H9 (cell line): ENCODE results near the gene RAD23B. TPM values are rescaled to one million over a fixed set of nuclear protein-coding genes. Genes with fewer than 3 reads are reported as not detected.
A peak's percentile ranks its signal among the peaks of the same experiment; 100 is the strongest.

Experiments used
- DNase-seq: peaks from one replicate; pipeline ENCODE4 v3.0.0-alpha.2; 2017
- H2AFZ ChIP-seq: one replicate; pipeline ENCODE4 v1.6.1; 2013; ENCODE audit warnings: mild to moderate bottlenecking, low read length, control low read depth, moderate library complexity
- H2AK5ac ChIP-seq: 2 replicates; pipeline ENCODE4 v1.6.1; 2013; ENCODE audit warnings: low read length, control low read depth, mixed read lengths; ENCODE audit not compliant: insufficient read length
- H2BK120ac ChIP-seq: one replicate; pipeline ENCODE4 v1.6.1; 2013; ENCODE audit warnings: low read depth, mild to moderate bottlenecking, low read length, control low read depth, inconsistent platforms; ENCODE audit not compliant: poor library complexity, severe bottlenecking
- H2BK12ac ChIP-seq: 2 replicates; pipeline ENCODE4 v1.6.1; 2013; ENCODE audit warnings: low read length, control low read depth, mixed read lengths, low read depth; ENCODE audit not compliant: insufficient read length
- H2BK15ac ChIP-seq: 2 replicates; pipeline ENCODE4 v1.6.1; 2013; ENCODE audit warnings: low read depth, low read length, control low read depth
- H2BK20ac ChIP-seq: one replicate; pipeline ENCODE4 v1.6.1; 2013; ENCODE audit warnings: low read depth, mild to moderate bottlenecking, low read length, control low read depth, inconsistent platforms; ENCODE audit not compliant: poor library complexity, severe bottlenecking
- H2BK5ac ChIP-seq: 2 replicates; pipeline ENCODE4 v1.6.1; 2013; ENCODE audit warnings: low read length, control low read depth, mixed read lengths; ENCODE audit not compliant: insufficient read length
- H3K14ac ChIP-seq: 2 replicates; pipeline ENCODE4 v1.6.1; 2013; ENCODE audit warnings: low read length, control low read depth; ENCODE audit not compliant: insufficient read depth
- H3K18ac ChIP-seq: 2 replicates; pipeline ENCODE4 v1.6.1; 2013; ENCODE audit warnings: low read depth, mild to moderate bottlenecking, mixed read lengths, low read length, control low read depth; ENCODE audit not compliant: insufficient read length
- H3K23ac ChIP-seq: 2 replicates; pipeline ENCODE4 v1.6.1; 2013; ENCODE audit warnings: low read length, control low read depth, mixed read lengths, low read depth; ENCODE audit not compliant: insufficient read length
- H3K23me2 ChIP-seq: 2 replicates; pipeline ENCODE4 v1.6.1; 2013; ENCODE audit warnings: low read depth, mild to moderate bottlenecking, mixed read lengths, low read length, control low read depth; ENCODE audit not compliant: insufficient read length, poor library complexity, severe bottlenecking
- H3K27ac ChIP-seq: 2 replicates; pipeline ENCODE4 v1.5.1; 2013; ENCODE audit warnings: low read length, control low read depth, mixed read lengths, low read depth; ENCODE audit not compliant: insufficient read length
- H3K27me3 ChIP-seq: 2 replicates; pipeline ENCODE4 v1.6.1; 2013; ENCODE audit warnings: low read length, control low read depth, inconsistent platforms; ENCODE audit not compliant: insufficient read depth
- H3K4ac ChIP-seq: 2 replicates; pipeline ENCODE4 v1.6.1; 2013; ENCODE audit warnings: low read depth, mild to moderate bottlenecking, control low read depth, inconsistent platforms, low read length, moderate library complexity
- H3K4me1 ChIP-seq: 2 replicates; pipeline ENCODE4 v1.6.1; 2013; ENCODE audit warnings: low read length, control low read depth, inconsistent platforms; ENCODE audit not compliant: insufficient read depth
- H3K4me2 ChIP-seq: 2 replicates; pipeline ENCODE4 v1.6.1; 2013; ENCODE audit warnings: low read length, control low read depth, mixed read lengths; ENCODE audit not compliant: insufficient read length, insufficient read depth
- H3K56ac ChIP-seq: 2 replicates; pipeline ENCODE4 v1.6.1; 2013; ENCODE audit warnings: low read depth, mild to moderate bottlenecking, mixed read lengths, low read length, control low read depth; ENCODE audit not compliant: insufficient read length
- H3K79me1 ChIP-seq: 2 replicates; pipeline ENCODE4 v1.6.1; 2013; ENCODE audit warnings: low read depth, mild to moderate bottlenecking, moderate library complexity, low read length, control low read depth, inconsistent platforms; ENCODE audit not compliant: insufficient read depth, poor library complexity, severe bottlenecking
- H3K79me2 ChIP-seq: 2 replicates; pipeline ENCODE4 v1.6.1; 2013; ENCODE audit warnings: low read length, control low read depth, inconsistent platforms; ENCODE audit not compliant: insufficient read depth
- H3K9ac ChIP-seq: 2 replicates; pipeline ENCODE4 v1.6.1; 2013; ENCODE audit warnings: low read length, control low read depth, mixed read lengths; ENCODE audit not compliant: insufficient read length; ENCODE audit errors: extremely low read depth
- H3K9me3 ChIP-seq: one replicate; pipeline ENCODE4 v1.6.1; 2013; ENCODE audit warnings: low read depth, low read length, inconsistent platforms; ENCODE audit not compliant: control insufficient read depth
- H3T11ph ChIP-seq: one replicate; pipeline ENCODE4 v1.6.1; 2013; ENCODE audit warnings: mild to moderate bottlenecking, low read length, control low read depth, inconsistent platforms
- H4K20me1 ChIP-seq: one replicate; pipeline ENCODE4 v1.6.1; 2013; ENCODE audit not compliant: control insufficient read depth, insufficient read length, insufficient read depth
- H4K5ac ChIP-seq: 2 replicates; pipeline ENCODE4 v1.6.1; 2013; ENCODE audit warnings: low read depth, mild to moderate bottlenecking, mixed read lengths, low read length, control low read depth; ENCODE audit not compliant: insufficient read length
- H4K8ac ChIP-seq: replicated peaks from 2 replicates; pipeline ENCODE4 v1.6.1; 2013; ENCODE audit warnings: low read length, control low read depth, mixed read lengths, low read depth; ENCODE audit not compliant: insufficient read length
- H4K91ac ChIP-seq: 2 replicates; pipeline ENCODE4 v1.6.1; 2013; ENCODE audit warnings: low read depth, mild to moderate bottlenecking, moderate library complexity, mixed read lengths, low read length, control low read depth; ENCODE audit not compliant: insufficient read length
- H3K27ac Mint-ChIP-seq, 3 experiments: 2 replicates in 2 of 3; 3 replicates in 1 of 3; pipeline ENCODE4 v1.8.0; 2020 to 2021; ENCODE audit warnings: mixed read lengths in 3 of 3, mild to moderate bottlenecking in 1 of 3, moderate library complexity in 1 of 3
- H3K27me3 Mint-ChIP-seq: 2 replicates; pipeline ENCODE4 v1.8.0; 2021; ENCODE audit warnings: low read depth, mild to moderate bottlenecking, moderate library complexity, mixed read lengths
- H3K36me3 Mint-ChIP-seq, 3 experiments: 2 replicates in 2 of 3; 3 replicates in 1 of 3; pipeline ENCODE4 v1.8.0; 2020 to 2021; ENCODE audit warnings: low read depth in 3 of 3, mixed read lengths in 3 of 3; ENCODE audit not compliant: insufficient read depth in 1 of 3
- H3K4me1 Mint-ChIP-seq, 2 experiments: 2 replicates each; pipeline ENCODE4 v1.8.0; 2020; ENCODE audit warnings: mixed read lengths in 2 of 2
- H3K4me3 Mint-ChIP-seq, 2 experiments: 2 replicates in 1 of 2; 3 replicates in 1 of 2; pipeline ENCODE4 v1.8.0; 2020 to 2021; ENCODE audit warnings: mild to moderate bottlenecking in 2 of 2, mixed read lengths in 2 of 2, moderate library complexity in 1 of 2
- H3K9me3 Mint-ChIP-seq, 2 experiments: 2 replicates in 1 of 2; 3 replicates in 1 of 2; pipeline ENCODE4 v1.8.0; 2020; ENCODE audit warnings: mild to moderate bottlenecking in 2 of 2, mixed read lengths in 2 of 2, moderate library complexity in 1 of 2
- CTCF ChIP-seq: fragments of 200-600 bp; sonication (generic); conservative IDR thresholded peaks from 3 replicates; pipeline ENCODE4 v1.8.0; 2021; ENCODE audit warnings: antibody characterized with exemption, mild to moderate bottlenecking
- WGBS: extraction: QIAGEN DNeasy Blood & Tissue Kit; methylation state at CpG from one replicate; pipeline ENCODE4 v1.1.7; 2013; ENCODE audit warnings: missing lambda C conversion rate, low lambda C conversion rate, mixed read lengths; ENCODE audit not compliant: insufficient read length; ENCODE audit errors: extremely low coverage; 5-methylcytosine and 5-hydroxymethylcytosine counted together
- total RNA-seq: library from RNA; stranded (reverse); gene quantifications from 2 replicates; pipeline ENCODE4 v1.2.1, GENCODE V29; 2021

Gene RAD23B
- total RNA-seq, 1 experiment from 2014 or later = 154 TPM

- Histone ChIP-seq H4K8ac (no peak overlapping the region), H3K27me3 (no peaks in the 10 kb centered on the region), H3K4ac (no peak overlapping the region), H2AFZ (no peak overlapping the region), H3K9ac (peak overlapping the region; percentile 55), H3K4me2 (peak overlapping the region; percentile 51), H3K23me2 (peaks cover 3% of the 10 kb centered on the region), H3K27ac (no peak overlapping the region), H2AK5ac (no peak overlapping the region), H4K91ac (no peak overlapping the region), H3K18ac (no peak overlapping the region), H3K79me2 (peaks cover 51% of the 10 kb centered on the region), H3K9me3 (no peaks in the 10 kb centered on the region), H2BK120ac (no peak overlapping the region), H3K4me1 (peaks cover 8% of the 10 kb centered on the region; the same call in 1 of the 2 replicates), H4K20me1 (no peaks in the 10 kb centered on the region), H2BK15ac (no peak overlapping the region), H4K5ac (no peak overlapping the region), H3K23ac (no peak overlapping the region), H3K14ac (no peak overlapping the region), H3K56ac (no peak overlapping the region), H2BK12ac (no peak overlapping the region), H3T11ph (no peak overlapping the region), H3K79me1 (no peaks in the 10 kb centered on the region), H2BK5ac (no peak overlapping the region), H2BK20ac (no peak overlapping the region)
- TF ChIP-seq CTCF = no peak
- Mint-ChIP-seq H3K36me3 (peaks cover 0 to 15% (median 4%) of the 10 kb centered on the region in 3 experiments; a peak in 6 of 7 replicates), H3K27ac (peak overlapping the region in 2 of 3 experiments; percentile 97 to 100; a peak in 4 of 7 replicates), H3K4me1 (peaks cover 53 to 54% of the 10 kb centered on the region in 2 experiments), H3K27me3 (no peaks in the 10 kb centered on the region), H3K9me3 (no peaks in the 10 kb centered on the region; a peak in 1 of 5 replicates), H3K4me3 (peak overlapping the region; percentile 87 to 92)
- DNase-seq = no peak
- WGBS = no CpG with 5 or more reads among the region's 6 CpGs
Observed at GRCh38 chr9:107285286-107285685, 2.2 kb downstream of the RAD23B start.
